HG03558 (cell line): ENCODE measurements around the gene UBL5.

Experiments used
- ATAC-seq: cut with Tn5 transposase; IDR thresholded peaks from one replicate; pipeline ENCODE4 v1.9.1; 2021; ENCODE audit warnings: moderate number of reproducible peaks; ENCODE audit not compliant: unreplicated experiment; ENCODE audit errors: extremely low read depth

The UBL5 gene

GRCh38 chr19:9848762-9849161, 21.0 kb downstream of the UBL5 start:
- ATAC-seq: no peak

- ATAC-seq: no peak
These were observed 22.1 kb downstream of the UBL5 start for GRCh38 chr19:9849791-9850190.

- no peak for ATAC-seq
These were observed 22.7 kb downstream of the UBL5 start for GRCh38 chr19:9850235-9850959.

- ATAC-seq: no peak
These were observed 26.6 kb downstream of the UBL5 start for GRCh38 chr19:9854282-9854846.

GRCh38 chr19:9856609-9857008, 28.9 kb downstream of the UBL5 start:
- no peak for ATAC-seq

GRCh38 chr19:9857076-9857721, 29.5 kb downstream of the UBL5 start:
- ATAC-seq: no peak

- ATAC-seq: no peak
These were observed 30.4 kb downstream of the UBL5 start for GRCh38 chr19:9857920-9858746.

- no peak for ATAC-seq
These were observed 31.0 kb downstream of the UBL5 start for GRCh38 chr19:9858766-9859165.

- ATAC-seq: no peak
These were observed 32.7 kb downstream of the UBL5 start for GRCh38 chr19:9860407-9860806.

- no peak for ATAC-seq
These were observed 33.8 kb downstream of the UBL5 start for GRCh38 chr19:9861503-9861902.

- no peak for ATAC-seq
These were observed 35.2 kb downstream of the UBL5 start for GRCh38 chr19:9862938-9863337.

- ATAC-seq: no peak
These were observed 36.0 kb downstream of the UBL5 start for GRCh38 chr19:9863759-9864158.

GRCh38 chr19:9865732-9866501, 38.2 kb downstream of the UBL5 start:
- no peak for ATAC-seq

GRCh38 chr19:9868983-9869617, 41.4 kb downstream of the UBL5 start:
- no peak for ATAC-seq

- no peak for ATAC-seq
These were observed 44.1 kb downstream of the UBL5 start for GRCh38 chr19:9871626-9872338.

GRCh38 chr19:9872618-9873242, 45.0 kb downstream of the UBL5 start:
- ATAC-seq: no peak

- ATAC-seq: no peak
These were observed 47.4 kb downstream of the UBL5 start for GRCh38 chr19:9875031-9875627.

- no peak for ATAC-seq
These were observed 48.1 kb downstream of the UBL5 start for GRCh38 chr19:9875796-9876195.
